KOPT-K1 (cell line): Measurements from ENCODE around the gene HIP1.
"Not testable (repeated sequence)": the region's sequence is repeated elsewhere in the genome, so short reads cannot be mapped to it uniquely, and the experiment has no call there.

ENCODE experiments used
- H3K27ac ChIP-seq: fragments of 200-600 bp; sonication (generic); 2 replicates; pipeline ENCODE4 v1.5.1; 2016; ENCODE audit warnings: antibody characterized with exemption, mild to moderate bottlenecking, low read depth, low read length; ENCODE audit not compliant: poor library complexity, severe bottlenecking
- H3K36me3 ChIP-seq: fragments of 200-600 bp; sonication (generic); 2 replicates; pipeline ENCODE4 v1.5.1; 2017; ENCODE audit warnings: antibody characterized with exemption, mild to moderate bottlenecking, low read length, moderate library complexity; ENCODE audit not compliant: insufficient read depth
- H3K9me3 ChIP-seq: fragments of 200-600 bp; sonication (generic); 2 replicates; pipeline ENCODE4 v1.5.1; 2017; ENCODE audit warnings: antibody characterized with exemption, low read length, mild to moderate bottlenecking; ENCODE audit not compliant: insufficient read depth, poor library complexity, severe bottlenecking

Gene HIP1

DNA sequence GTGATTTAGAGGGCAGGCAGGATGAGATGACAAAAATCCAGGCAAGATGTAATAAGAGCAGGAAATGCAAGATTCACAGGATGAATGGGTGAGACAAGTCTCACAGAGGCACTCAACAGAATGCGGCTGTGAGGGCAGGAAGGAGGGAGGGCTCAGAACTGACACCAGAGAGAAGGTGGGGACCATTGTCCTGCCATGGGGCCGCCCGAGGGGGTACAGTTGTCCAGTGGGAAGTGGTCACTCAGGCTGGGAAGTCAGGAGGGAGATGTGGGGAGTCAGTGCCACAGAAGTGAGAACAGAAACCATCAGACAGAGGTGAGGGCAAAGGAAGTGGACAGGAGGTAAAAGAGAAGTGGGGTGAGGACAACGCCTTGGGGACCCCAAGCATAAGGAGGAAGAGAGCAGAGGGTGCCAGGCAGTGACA lies 8.9 kb downstream of the HIP1 start:
- Histone ChIP-seq H3K27ac (no peak overlapping the region), H3K36me3 (no peaks in the 10 kb centered on the region), H3K9me3 (no peaks in the 10 kb centered on the region)

DNA sequence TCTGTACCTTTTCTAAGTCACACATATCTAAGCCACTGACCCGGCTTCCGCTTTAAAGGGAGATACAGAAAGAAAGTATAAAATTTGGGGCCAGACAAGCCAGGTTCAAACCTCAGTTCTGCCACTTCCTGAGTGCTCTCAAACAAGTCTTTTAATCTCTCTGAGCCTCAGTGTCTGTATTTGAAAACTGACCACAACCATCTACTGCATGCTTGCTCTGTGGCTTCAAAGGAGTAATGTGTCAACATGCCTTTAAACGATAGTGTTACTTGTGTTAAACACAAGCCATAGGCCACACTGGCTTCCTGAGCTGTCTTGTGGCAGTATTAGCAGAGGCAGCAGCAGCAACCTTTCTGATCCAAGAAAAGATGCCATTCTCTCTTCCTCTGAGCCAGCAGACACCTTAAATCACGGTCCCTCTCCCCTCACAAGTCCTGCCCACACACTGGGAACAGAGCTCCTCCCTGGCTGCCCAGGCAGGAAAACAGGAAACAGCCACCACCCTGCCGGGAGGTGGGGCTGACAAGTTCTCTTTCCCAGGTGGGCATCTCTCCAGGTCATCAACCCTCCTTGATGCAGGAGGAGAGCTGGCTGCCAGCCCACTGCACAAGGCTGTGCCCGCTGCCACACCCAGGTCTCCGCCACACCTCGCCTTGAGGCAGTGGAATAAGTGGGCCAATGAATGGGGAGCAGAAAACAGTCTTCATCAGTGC lies 10.7 kb downstream of the HIP1 start:
- no peak overlapping the region for H3K27ac ChIP-seq
- H3K36me3 ChIP-seq, result no peaks in the 10 kb centered on the region
- H3K9me3 ChIP-seq, result no peaks in the 10 kb centered on the region

DNA sequence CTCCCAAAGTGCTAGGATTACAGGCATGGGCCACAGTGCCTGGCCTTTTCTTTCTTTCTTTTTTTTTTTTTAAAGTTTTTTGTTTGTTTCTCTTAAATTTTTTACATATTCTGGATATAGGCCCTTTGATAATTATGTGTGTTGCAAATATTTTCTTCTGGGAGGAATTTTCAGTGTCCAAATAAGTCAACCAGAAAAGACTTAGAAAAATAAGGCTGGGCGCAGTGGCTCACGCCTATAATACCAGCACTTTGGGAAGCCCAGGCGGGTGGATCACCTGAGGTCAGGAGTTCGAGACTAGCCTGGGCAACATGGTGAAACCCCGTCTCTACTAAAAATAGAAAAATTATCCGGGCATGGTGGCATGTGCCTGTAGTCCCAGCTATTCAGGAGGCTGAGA lies 11.4 kb downstream of the HIP1 start:
- H3K9me3 ChIP-seq, H3K36me3 ChIP-seq, H3K27ac ChIP-seq: not testable (repeated sequence)

GRCh38 chr7:75725306-75725705 lies 13.4 kb downstream of the HIP1 start:
- Histone ChIP-seq H3K36me3 (no peaks in the 10 kb centered on the region), H3K27ac (no peak overlapping the region)

DNA sequence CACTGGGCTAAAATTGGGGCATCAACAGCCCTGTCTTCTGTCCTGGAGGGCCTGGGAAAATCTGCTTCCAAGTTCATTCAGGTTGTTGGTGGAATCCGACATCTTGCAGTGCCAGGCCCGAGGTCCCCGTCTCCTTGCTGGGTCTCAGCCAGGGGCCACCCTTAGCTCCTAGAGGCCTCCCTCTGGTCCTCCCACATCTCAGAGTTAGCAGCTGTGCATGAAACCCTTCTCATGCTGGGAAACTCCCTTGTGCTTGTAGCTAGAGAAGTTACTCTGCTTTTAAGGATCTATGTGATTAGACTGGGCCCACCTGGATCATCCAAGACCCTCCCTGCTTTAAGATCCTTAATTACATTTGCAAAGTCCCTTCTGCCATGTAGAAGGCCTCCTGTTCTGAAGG lies 15.3 kb downstream of the HIP1 start:
- Histone ChIP-seq H3K27ac (no peak overlapping the region), H3K9me3 (no peaks in the 10 kb centered on the region), H3K36me3 (no peaks in the 10 kb centered on the region)

More at GRCh38 chr7:75725306-75725705, 13.4 kb downstream of the HIP1 start:
- no peaks in the 10 kb centered on the region for H3K9me3 ChIP-seq

GRCh38 chr7:75722373-75722772 lies 16.4 kb downstream of the HIP1 start:
- Histone ChIP-seq H3K27ac (no peak overlapping the region), H3K36me3 (no peaks in the 10 kb centered on the region), H3K9me3 (no peaks in the 10 kb centered on the region)

DNA sequence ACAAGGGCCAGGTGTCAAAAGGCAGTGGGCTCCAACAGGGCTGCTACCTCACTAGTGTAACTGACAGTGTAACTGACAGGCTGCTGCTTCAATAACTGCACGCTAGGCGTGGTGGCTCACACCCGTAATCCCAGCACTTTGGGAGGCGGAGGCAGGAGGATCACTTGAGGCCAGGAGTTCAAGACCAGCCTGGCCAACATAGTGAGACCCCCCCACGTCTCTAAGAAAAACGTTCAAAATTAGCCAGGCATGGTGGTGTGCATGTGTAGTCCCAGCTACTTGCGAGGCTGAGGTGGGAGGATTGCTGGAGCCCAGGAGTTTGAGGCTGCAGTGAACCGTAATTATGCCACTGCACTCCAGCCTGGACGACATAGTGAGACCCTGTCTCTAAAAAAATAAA lies 16.8 kb downstream of the HIP1 start:
- not testable (repeated sequence) for H3K36me3 ChIP-seq, H3K9me3 ChIP-seq, H3K27ac ChIP-seq

DNA sequence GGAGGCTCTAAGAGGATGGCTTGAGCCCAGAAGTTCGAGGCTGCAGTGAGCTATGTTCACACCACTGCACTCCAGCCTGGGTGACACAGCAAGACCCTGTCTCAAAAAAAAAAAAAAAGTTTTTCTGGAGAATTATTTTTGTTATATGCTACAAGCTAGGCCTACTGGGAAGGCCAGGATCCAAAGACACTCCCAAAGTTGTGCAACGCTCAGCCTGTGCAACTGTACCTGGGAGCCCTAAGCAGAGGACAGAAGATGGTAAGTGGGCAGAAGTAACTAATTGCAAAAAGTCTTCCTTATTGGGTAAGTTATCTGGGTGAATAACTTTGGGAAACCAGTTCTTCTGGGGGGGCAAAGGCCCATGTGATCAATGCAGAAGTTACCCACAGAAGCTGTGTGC lies 17.3 kb downstream of the HIP1 start:
- H3K36me3 ChIP-seq, result no peaks in the 10 kb centered on the region
- no peaks in the 10 kb centered on the region for H3K9me3 ChIP-seq
- no peak overlapping the region for H3K27ac ChIP-seq

DNA sequence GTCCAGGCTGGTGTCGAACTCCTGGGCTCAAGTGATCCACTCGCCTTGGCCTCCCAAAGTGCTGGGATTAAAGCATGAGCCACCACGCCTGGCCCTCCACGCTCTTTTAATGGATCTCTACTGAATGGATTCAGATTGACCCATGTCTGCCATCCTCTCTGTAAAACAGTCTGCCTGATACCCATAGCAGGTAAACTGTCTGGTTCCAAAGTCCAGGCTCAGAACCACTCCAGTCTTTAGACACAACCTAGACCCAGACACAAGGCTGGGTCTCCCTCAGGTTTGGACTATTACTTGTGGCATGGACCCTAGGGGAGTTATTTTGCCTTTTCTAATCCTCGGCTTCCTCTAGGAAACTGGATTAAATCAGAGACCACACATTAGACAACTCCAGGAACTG lies 19.1 kb downstream of the HIP1 start:
- H3K27ac ChIP-seq, result no peak overlapping the region
- no peaks in the 10 kb centered on the region for H3K36me3 ChIP-seq
- H3K9me3 ChIP-seq, result no peaks in the 10 kb centered on the region

GRCh38 chr7:75718390-75719031 lies 20.2 kb downstream of the HIP1 start:
- Histone ChIP-seq H3K36me3 (no peaks in the 10 kb centered on the region), H3K9me3 (no peaks in the 10 kb centered on the region), H3K27ac (no peak overlapping the region)

DNA sequence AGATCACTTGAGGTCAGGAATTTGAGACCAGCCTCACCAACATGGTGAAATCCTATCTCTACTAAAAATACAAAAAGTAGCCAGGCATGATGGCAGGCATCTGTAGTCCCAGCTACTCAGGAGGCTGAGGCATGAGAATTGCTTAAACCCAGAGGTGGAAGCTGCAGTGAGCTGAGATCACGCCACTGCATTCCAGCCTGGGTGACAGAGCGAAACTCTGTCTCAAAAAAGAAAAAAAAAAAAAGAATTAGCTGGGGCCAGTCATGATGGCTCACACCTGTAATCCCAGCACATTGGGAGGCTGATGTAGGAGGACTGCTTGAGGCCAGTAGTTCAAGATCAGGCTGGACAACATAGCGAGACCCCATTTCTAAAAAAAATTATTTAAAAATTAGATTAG lies 21.0 kb downstream of the HIP1 start:
- not testable (repeated sequence) for H3K9me3 ChIP-seq, H3K36me3 ChIP-seq, H3K27ac ChIP-seq

GRCh38 chr7:75716992-75717626 lies 21.6 kb downstream of the HIP1 start:
- H3K36me3 ChIP-seq, result no peaks in the 10 kb centered on the region
- H3K27ac ChIP-seq, result no peak overlapping the region
- H3K9me3 ChIP-seq, result no peaks in the 10 kb centered on the region

GRCh38 chr7:75715864-75716263 lies 22.9 kb downstream of the HIP1 start:
- Histone ChIP-seq H3K9me3 (peaks cover 2% of the 10 kb centered on the region), H3K36me3 (no peaks in the 10 kb centered on the region), H3K27ac (no peak overlapping the region)

GRCh38 chr7:75712517-75713361 lies 26.0 kb downstream of the HIP1 start:
- no peaks in the 10 kb centered on the region for H3K36me3 ChIP-seq
- no peak overlapping the region for H3K27ac ChIP-seq

More at GRCh38 chr7:75712517-75713361, 26.0 kb downstream of the HIP1 start:
- peaks cover 32% of the 10 kb centered on the region for H3K9me3 ChIP-seq
